ENCODE measurements around the gene XXYLT1. TPM values are rescaled to one million over a fixed set of nuclear protein-coding genes. Genes with fewer than 3 reads are reported as not detected.

The XXYLT1 gene
- total RNA-seq, 1 experiment from 2014 or later: 25.5 TPM

GRCh38 chr3:195060217-195060481, 210.8 kb downstream of the XXYLT1 start:
- POLR2A ChIA-PET (ENCODE audit: unreplicated experiment): interaction anchor here (0.6 kb wide), 1 partner anchor 167 kb away, joined by 5 read pairs; no protein-coding TSS in a partner anchor
- H3K79me2 ChIP-seq (ENCODE audit: low read length): no peaks in the 10 kb centered on the region
- CTCF ChIA-PET: no interaction called here
- H3K9me3 ChIP-seq (ENCODE audit: low read length): no peaks in the 10 kb centered on the region
- no peak for ATAC-seq
- BruUV-seq (replicated peaks): no TSS peak
- TF ChIP-seq EZH2 (IDR thresholded peaks at IDR 0.05; ENCODE audit: low read length, unreplicated experiment): no peak
- no peak for TF ChIP-seq EZH2phosphoT487 (IDR thresholded peaks at IDR 0.05; ENCODE audit: borderline replicate concordance, low read length)
- TF ChIP-seq, protein P1, sequence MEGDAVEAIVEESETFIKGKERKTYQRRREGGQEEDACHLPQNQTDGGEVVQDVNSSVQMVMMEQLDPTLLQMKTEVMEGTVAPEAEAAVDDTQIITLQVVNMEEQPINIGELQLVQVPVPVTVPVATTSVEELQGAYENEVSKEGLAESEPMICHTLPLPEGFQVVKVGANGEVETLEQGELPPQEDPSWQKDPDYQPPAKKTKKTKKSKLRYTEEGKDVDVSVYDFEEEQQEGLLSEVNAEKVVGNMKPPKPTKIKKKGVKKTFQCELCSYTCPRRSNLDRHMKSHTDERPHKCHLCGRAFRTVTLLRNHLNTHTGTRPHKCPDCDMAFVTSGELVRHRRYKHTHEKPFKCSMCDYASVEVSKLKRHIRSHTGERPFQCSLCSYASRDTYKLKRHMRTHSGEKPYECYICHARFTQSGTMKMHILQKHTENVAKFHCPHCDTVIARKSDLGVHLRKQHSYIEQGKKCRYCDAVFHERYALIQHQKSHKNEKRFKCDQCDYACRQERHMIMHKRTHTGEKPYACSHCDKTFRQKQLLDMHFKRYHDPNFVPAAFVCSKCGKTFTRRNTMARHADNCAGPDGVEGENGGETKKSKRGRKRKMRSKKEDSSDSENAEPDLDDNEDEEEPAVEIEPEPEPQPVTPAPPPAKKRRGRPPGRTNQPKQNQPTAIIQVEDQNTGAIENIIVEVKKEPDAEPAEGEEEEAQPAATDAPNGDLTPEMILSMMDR (conservative IDR thresholded peaks at IDR 0.05; ENCODE audit: low read depth, low read length): no peak
- no peak overlapping the region for H3K9ac ChIP-seq (ENCODE audit: low read length)
- no peaks in the 10 kb centered on the region for H3F3A ChIP-seq (ENCODE audit: low read length, unreplicated experiment)
- H3K27ac ChIP-seq (ENCODE audit: low read length): no peak overlapping the region
- H2AFZ ChIP-seq (ENCODE audit: low read length): no peak overlapping the region
- intact Hi-C loops (cut with micrococcal nuclease): no loop called here
- no peak overlapping the region for H3K4me3 ChIP-seq (ENCODE audit: low read length)
- H3K4me1 ChIP-seq (ENCODE audit: insufficient read depth, low read length): peaks cover 9% of the 10 kb centered on the region
- no peaks in the 10 kb centered on the region for H4K20me1 ChIP-seq (ENCODE audit: low read length)
- no peaks in the 10 kb centered on the region for H3K36me3 ChIP-seq (ENCODE audit: low read depth, low read length)
- no peaks in the 10 kb centered on the region for H3K27me3 ChIP-seq (ENCODE audit: low read length)
- no peak overlapping the region for H3K4me2 ChIP-seq (ENCODE audit: low read length)
- DNase-seq: no peak
- H3K9me2 ChIP-seq (replicated peaks; ENCODE audit: low read length): no peaks in the 10 kb centered on the region

GRCh38 chr3:195059471-195060216, 211.3 kb downstream of the XXYLT1 start:
- ATAC-seq (no peak), DNase-seq (no peak)
- no peak overlapping the region for H3K4me3 ChIP-seq (ENCODE audit: low read length)
- TF ChIP-seq EZH2 (IDR thresholded peaks at IDR 0.05; ENCODE audit: low read length, unreplicated experiment) (no peak), EZH2phosphoT487 (IDR thresholded peaks at IDR 0.05; ENCODE audit: borderline replicate concordance, low read length) (no peak)
- TF ChIP-seq, protein P1 (conservative IDR thresholded peaks at IDR 0.05; ENCODE audit: low read depth, low read length): no peak
- H3K27ac ChIP-seq (ENCODE audit: low read length): no peak overlapping the region
- no peak overlapping the region for H2AFZ ChIP-seq (ENCODE audit: low read length)
- H3K9me2 ChIP-seq (replicated peaks; ENCODE audit: low read length): no peaks in the 10 kb centered on the region
- H3K4me1 ChIP-seq (ENCODE audit: insufficient read depth, low read length): peaks cover 9% of the 10 kb centered on the region
- no peaks in the 10 kb centered on the region for H3K27me3 ChIP-seq (ENCODE audit: low read length)
- no peaks in the 10 kb centered on the region for H4K20me1 ChIP-seq (ENCODE audit: low read length)
- BruUV-seq (replicated peaks): no TSS peak
- H3K9me3 ChIP-seq (ENCODE audit: low read length): no peaks in the 10 kb centered on the region
- intact Hi-C loops (cut with micrococcal nuclease): no loop called here
- H3K9ac ChIP-seq (ENCODE audit: low read length): no peak overlapping the region
- H3F3A ChIP-seq (ENCODE audit: low read length, unreplicated experiment): no peaks in the 10 kb centered on the region
- no peaks in the 10 kb centered on the region for H3K79me2 ChIP-seq (ENCODE audit: low read length)
- H3K4me2 ChIP-seq (ENCODE audit: low read length): no peak overlapping the region
- H3K36me3 ChIP-seq (ENCODE audit: low read depth, low read length): no peaks in the 10 kb centered on the region
- ChIA-PET CTCF (no interaction called here), POLR2A (ENCODE audit: unreplicated experiment) (no interaction called here)

GRCh38 chr3:195059006-195059350, 212.0 kb downstream of the XXYLT1 start:
- POLR2A ChIA-PET (ENCODE audit: unreplicated experiment): no interaction called here
- Histone ChIP-seq H2AFZ (ENCODE audit: low read length) (no peak overlapping the region), H3F3A (ENCODE audit: low read length, unreplicated experiment) (no peaks in the 10 kb centered on the region), H4K20me1 (ENCODE audit: low read length) (no peaks in the 10 kb centered on the region), H3K79me2 (ENCODE audit: low read length) (no peaks in the 10 kb centered on the region), H3K4me2 (ENCODE audit: low read length) (no peak overlapping the region), H3K4me1 (ENCODE audit: insufficient read depth, low read length) (peaks cover 7% of the 10 kb centered on the region), H3K4me3 (ENCODE audit: low read length) (no peak overlapping the region), H3K9me2 (replicated peaks; ENCODE audit: low read length) (no peaks in the 10 kb centered on the region), H3K36me3 (ENCODE audit: low read depth, low read length) (no peaks in the 10 kb centered on the region), H3K9me3 (ENCODE audit: low read length) (no peaks in the 10 kb centered on the region), H3K27ac (ENCODE audit: low read length) (no peak overlapping the region), H3K27me3 (ENCODE audit: low read length) (no peaks in the 10 kb centered on the region), H3K9ac (ENCODE audit: low read length) (no peak overlapping the region)
- TF ChIP-seq EZH2 (IDR thresholded peaks at IDR 0.05; ENCODE audit: low read length, unreplicated experiment) (no peak), EZH2phosphoT487 (IDR thresholded peaks at IDR 0.05; ENCODE audit: borderline replicate concordance, low read length) (no peak)
- TF ChIP-seq, protein P1 (conservative IDR thresholded peaks at IDR 0.05; ENCODE audit: low read depth, low read length): no peak
- DNase-seq (no peak), ATAC-seq (no peak)
- CTCF ChIA-PET: no interaction called here
- no TSS peak for BruUV-seq (replicated peaks)
- intact Hi-C loops (cut with micrococcal nuclease): no loop called here
